Mesodermal cell (in vitro differentiated cells): ENCODE data around the gene GREB1L.

Experiments used
- H3K27ac ChIP-seq: 2 replicates; pipeline ENCODE4 v1.7.0; 2013; ENCODE audit warnings: mild to moderate bottlenecking, low read depth, low read length, moderate library complexity; ENCODE audit not compliant: severe bottlenecking
- H3K36me3 ChIP-seq: 2 replicates; pipeline ENCODE4 v1.7.1; 2013; ENCODE audit warnings: mild to moderate bottlenecking, low read length, moderate library complexity; ENCODE audit not compliant: control insufficient read depth, insufficient read depth
- H3K4me1 ChIP-seq: one replicate; pipeline ENCODE4 v1.7.1; 2013; ENCODE audit warnings: mild to moderate bottlenecking, low read length; ENCODE audit not compliant: insufficient read depth, control insufficient read depth, poor library complexity, severe bottlenecking
- H3K4me3 ChIP-seq: 2 replicates; pipeline ENCODE4 v1.7.0; 2013; ENCODE audit warnings: low read length, control low read depth, mild to moderate bottlenecking; ENCODE audit not compliant: insufficient read depth, poor library complexity, severe bottlenecking; ENCODE audit errors: extremely low read depth
- H3K9me3 ChIP-seq: 2 replicates; pipeline ENCODE4 v1.7.1; 2013; ENCODE audit warnings: mild to moderate bottlenecking, low read length, moderate library complexity; ENCODE audit not compliant: control insufficient read depth
- WGBS, 2 experiments: methylation state at CpG; one replicate each; pipeline ENCODE4 v1.1.5; 2013; ENCODE audit warnings: missing lambda C conversion rate in 2 of 2; ENCODE audit not compliant: insufficient coverage in 2 of 2; 5-methylcytosine and 5-hydroxymethylcytosine counted together

Gene GREB1L

GRCh38 chr18:21499997-21500396, 258.0 kb downstream of the GREB1L start:
- peaks cover 42% of the 10 kb centered on the region for H3K36me3 ChIP-seq
- 92 to 95% methylated on average over 12 to 16 of the region's 16 CpGs for WGBS, 2 experiments
- no peak overlapping the region for H3K27ac ChIP-seq
- no peaks in the 10 kb centered on the region for H3K4me1 ChIP-seq
- no peaks in the 10 kb centered on the region for H3K9me3 ChIP-seq
- H3K4me3 ChIP-seq = no peak overlapping the region

- Histone ChIP-seq H3K4me3 (no peak overlapping the region), H3K4me1 (no peaks in the 10 kb centered on the region)
- WGBS, 2 experiments = 80 to 100% methylated on average over 4 to 6 of the region's 7 CpGs
Measured at GRCh38 chr18:21502661-21503060, 260.6 kb downstream of the GREB1L start.

GRCh38 chr18:21507913-21508701, 266.1 kb downstream of the GREB1L start:
- Histone ChIP-seq H3K27ac (no peak overlapping the region), H3K9me3 (no peaks in the 10 kb centered on the region), H3K4me3 (no peak overlapping the region), H3K36me3 (peaks cover 66% of the 10 kb centered on the region), H3K4me1 (peaks cover 4% of the 10 kb centered on the region)
- WGBS, 2 experiments = 91 to 92% methylated on average over 9 to 11 of the region's 13 CpGs

More at GRCh38 chr18:21502661-21503060, 260.6 kb downstream of the GREB1L start:
- Histone ChIP-seq H3K36me3 (peaks cover 42% of the 10 kb centered on the region), H3K9me3 (no peaks in the 10 kb centered on the region), H3K27ac (no peak overlapping the region)

DNA sequence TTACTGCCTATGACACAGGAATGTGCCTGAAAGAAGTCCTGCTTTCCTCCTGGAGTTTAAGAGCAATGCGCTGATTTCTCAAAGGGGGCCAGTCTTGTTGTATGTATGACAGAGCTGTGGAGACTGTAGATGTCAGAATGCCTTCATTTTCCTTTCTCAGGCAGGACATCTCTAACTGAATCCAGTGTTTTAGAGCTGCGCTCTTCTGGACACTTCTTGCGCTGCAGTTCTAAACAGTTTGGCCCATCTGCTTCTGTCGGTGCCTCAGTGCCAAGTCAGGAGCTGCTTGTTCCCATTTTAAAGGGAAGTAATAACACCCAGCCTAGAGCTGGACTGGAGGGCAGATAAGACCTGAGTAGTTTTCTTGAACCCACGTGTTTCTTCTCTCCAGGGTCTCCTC, 267.0 kb downstream of the GREB1L start:
- Histone ChIP-seq H3K27ac (no peak overlapping the region), H3K4me3 (no peak overlapping the region), H3K36me3 (peaks cover 72% of the 10 kb centered on the region), H3K9me3 (no peaks in the 10 kb centered on the region), H3K4me1 (peaks cover 5% of the 10 kb centered on the region)
- WGBS, 2 experiments = 92 to 100% methylated on average over 5 of the region's 5 CpGs

DNA sequence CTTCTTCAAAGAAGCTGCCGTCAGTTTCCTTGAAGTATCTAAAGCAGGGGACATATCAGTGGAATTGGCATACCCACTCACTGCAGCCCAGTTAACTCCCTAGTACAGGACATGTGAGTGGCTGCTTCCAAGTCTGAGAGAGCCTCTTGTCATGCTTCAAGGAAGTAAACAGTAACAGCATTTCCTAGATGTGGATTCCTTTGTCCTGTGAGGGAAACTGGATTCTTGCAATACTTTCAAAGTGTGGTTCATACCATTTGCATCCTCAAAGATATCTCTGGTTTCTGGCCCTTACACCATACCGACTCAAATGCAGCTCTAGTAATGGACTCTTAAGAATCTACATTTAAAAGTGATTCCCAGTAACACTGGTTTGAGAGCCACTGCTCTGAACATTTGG, 271.3 kb downstream of the GREB1L start:
- H3K4me3 ChIP-seq = no peak overlapping the region
- no peaks in the 10 kb centered on the region for H3K9me3 ChIP-seq
- H3K36me3 ChIP-seq = peaks cover 75% of the 10 kb centered on the region
- H3K4me1 ChIP-seq = peaks cover 5% of the 10 kb centered on the region
- H3K27ac ChIP-seq = peak overlapping the region; percentile 0
- WGBS, 2 experiments = 100% methylated on average over 1 of the region's 2 CpGs; no CpG with 5 or more reads in 1 of the 2 experiments

DNA sequence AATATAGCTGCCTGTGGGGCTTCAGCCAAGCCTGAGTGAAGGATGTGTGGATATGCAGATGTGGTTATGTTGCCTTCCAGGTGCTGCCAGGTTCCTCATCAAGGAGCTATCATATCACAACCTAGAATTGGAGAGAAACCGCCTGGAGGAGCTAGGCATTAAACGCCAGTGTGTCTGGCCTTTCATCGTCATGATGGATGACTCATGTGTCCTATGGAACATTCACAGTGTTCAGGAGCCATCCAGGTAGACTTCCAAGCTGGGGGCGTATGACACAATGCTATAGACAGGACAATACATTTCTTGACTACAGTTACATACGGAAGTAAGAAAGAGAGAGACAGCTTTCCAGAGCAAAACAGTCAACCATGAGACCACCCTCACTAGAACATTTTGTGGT, 271.7 kb downstream of the GREB1L start:
- H3K36me3 ChIP-seq = peaks cover 78% of the 10 kb centered on the region
- H3K9me3 ChIP-seq = no peaks in the 10 kb centered on the region
- 92 to 94% methylated on average over 3 to 4 of the region's 5 CpGs for WGBS, 2 experiments
- H3K27ac ChIP-seq = peak overlapping the region; percentile 0
- peaks cover 5% of the 10 kb centered on the region for H3K4me1 ChIP-seq
- no peak overlapping the region for H3K4me3 ChIP-seq

- H3K4me1 ChIP-seq = no peaks in the 10 kb centered on the region
- H3K4me3 ChIP-seq = no peak overlapping the region
- 93 to 98% methylated on average over 6 of the region's 6 CpGs for WGBS, 2 experiments
- H3K27ac ChIP-seq = no peak overlapping the region
- H3K9me3 ChIP-seq = no peaks in the 10 kb centered on the region
- H3K36me3 ChIP-seq = peaks cover 75% of the 10 kb centered on the region
Measured at GRCh38 chr18:21522530-21522929, 280.5 kb downstream of the GREB1L start.

GRCh38 chr18:21525916-21526315, 283.9 kb downstream of the GREB1L start:
- H3K9me3 ChIP-seq = no peaks in the 10 kb centered on the region
- H3K4me1 ChIP-seq = no peaks in the 10 kb centered on the region
- peaks cover 65% of the 10 kb centered on the region for H3K36me3 ChIP-seq
- WGBS, 2 experiments = 100% methylated on average over 1 to 2 of the region's 2 CpGs
- no peak overlapping the region for H3K27ac ChIP-seq
- no peak overlapping the region for H3K4me3 ChIP-seq

- Histone ChIP-seq H3K4me3 (no peak overlapping the region), H3K4me1 (no peaks in the 10 kb centered on the region), H3K27ac (no peak overlapping the region), H3K36me3 (peaks cover 66% of the 10 kb centered on the region), H3K9me3 (no peaks in the 10 kb centered on the region)
- 100% methylated on average over 2 of the region's 2 CpGs; no CpG with 5 or more reads in 1 of the 2 experiments for WGBS, 2 experiments
Measured at GRCh38 chr18:21526463-21526862, 284.4 kb downstream of the GREB1L start.

- Histone ChIP-seq H3K4me1 (no peaks in the 10 kb centered on the region), H3K36me3 (peaks cover 58% of the 10 kb centered on the region), H3K4me3 (no peak overlapping the region)
Measured at GRCh38 chr18:21534327-21534726, 292.3 kb downstream of the GREB1L start.

GRCh38 chr18:21538230-21538629, 296.2 kb downstream of the GREB1L start:
- no peaks in the 10 kb centered on the region for H3K9me3 ChIP-seq
- no CpG with 5 or more reads among the region's 3 CpGs for WGBS, 2 experiments
- no peaks in the 10 kb centered on the region for H3K4me1 ChIP-seq
- H3K4me3 ChIP-seq = no peak overlapping the region
- no peak overlapping the region for H3K27ac ChIP-seq
- peaks cover 44% of the 10 kb centered on the region for H3K36me3 ChIP-seq

More at GRCh38 chr18:21534327-21534726, 292.3 kb downstream of the GREB1L start:
- H3K27ac ChIP-seq = no peak overlapping the region
- WGBS, 2 experiments = no CpG with 5 or more reads among the region's 1 CpG
- H3K9me3 ChIP-seq = no peaks in the 10 kb centered on the region
